HEK293 (cell line): ENCODE results near the gene PKHD1.

Experiments used
- CTCF ChIA-PET: fragments of 350-600 bp; formaldehyde crosslinking; extraction: SDS; loops from one replicate; lab custom pipeline; 2021; ENCODE audit warnings: antibody characterized with exemption; lab: Yijun Ruan, JAX
- POLR2A ChIA-PET: fragments of 300-600 bp; formaldehyde crosslinking; extraction: SDS; loops from one replicate; lab custom pipeline; 2020; ENCODE audit warnings: antibody characterized with exemption, inconsistent platforms; lab: Yijun Ruan, JAX
- H3K27ac ChIP-seq: fragments of 200-500 bp; sonication (Bioruptor generic); 2 replicates; pipeline ENCODE4 v1.5.1; 2014; ENCODE audit warnings: low read depth, low read length, control low read depth, inconsistent platforms; ENCODE audit errors: extremely low read depth
- H3K36me3 ChIP-seq, 2 experiments: fragments of 200-500 bp in 1 of 2; sonication (Bioruptor generic) in 1 of 2; 1 replicate in 1 of 2; 2 replicates in 1 of 2; pipeline ENCODE4 v1.5.1; 2014 to 2017; ENCODE audit warnings: inconsistent platforms in 2 of 2, low read length in 2 of 2; ENCODE audit not compliant: control insufficient read depth in 2 of 2, insufficient read depth in 1 of 2
- H3K4me1 ChIP-seq: fragments of 200-500 bp; sonication (Bioruptor generic); 2 replicates; pipeline ENCODE4 v1.5.1; 2014; ENCODE audit warnings: mild to moderate bottlenecking, low read length, inconsistent platforms; ENCODE audit not compliant: control insufficient read depth, insufficient read depth
- H3K4me3 ChIP-seq: 2 replicates; pipeline ENCODE4 v1.5.1; 2011; ENCODE audit warnings: low read depth, mild to moderate bottlenecking, control low read depth, low read length, moderate library complexity
- H3K9me3 ChIP-seq: fragments of 200-500 bp; sonication (Bioruptor generic); 2 replicates; pipeline ENCODE4 v1.5.1; 2014; ENCODE audit warnings: low read depth, low read length, inconsistent platforms; ENCODE audit not compliant: control insufficient read depth, insufficient read depth
- GLI4 ChIP-seq: fragments of 450-650 bp; formaldehyde crosslinking; IDR thresholded peaks from 2 replicates; pipeline ENCODE4 v1.5.1; 2016; ENCODE audit warnings: missing biosample characterization, missing genetic modification characterization
- HOXD13 ChIP-seq: sonication (generic); formaldehyde crosslinking; IDR thresholded peaks from 2 replicates; pipeline ENCODE4 v1.8.0; 2022; ENCODE audit warnings: missing genetic modification reagents, borderline replicate concordance
- OSR2 ChIP-seq: fragments of 450-650 bp; formaldehyde crosslinking; IDR thresholded peaks from 2 replicates; pipeline ENCODE4 v1.5.1; 2016; ENCODE audit warnings: missing biosample characterization, missing genetic modification characterization
- SCRT2 ChIP-seq: fragments of 450-650 bp; formaldehyde crosslinking; IDR thresholded peaks from 2 replicates; pipeline ENCODE4 v1.5.1; 2016; ENCODE audit warnings: missing biosample characterization, missing genetic modification characterization
- SETDB1 ChIP-seq: IDR thresholded peaks from one replicate; pipeline ENCODE4 v1.6.1; 2017; ENCODE audit warnings: mild to moderate bottlenecking, low read length, moderate library complexity, mixed read lengths; ENCODE audit not compliant: insufficient read length
- ZFP37 ChIP-seq: fragments of 450-650 bp; formaldehyde crosslinking; IDR thresholded peaks from 2 replicates; pipeline ENCODE4 v1.5.1; 2016; ENCODE audit warnings: missing biosample characterization, missing genetic modification characterization
- ZNF133 ChIP-seq: fragments of 450-650 bp; formaldehyde crosslinking; IDR thresholded peaks from 2 replicates; pipeline ENCODE4 v1.5.1; 2016; ENCODE audit warnings: missing biosample characterization, missing genetic modification characterization
- ZNF335 ChIP-seq: fragments of 450-650 bp; formaldehyde crosslinking; conservative IDR thresholded peaks from 2 replicates; pipeline ENCODE4 v1.5.1; 2016; ENCODE audit warnings: missing biosample characterization, missing genetic modification characterization
- ZNF416 ChIP-seq: fragments of 450-650 bp; formaldehyde crosslinking; IDR thresholded peaks from 2 replicates; pipeline ENCODE4 v1.5.1; 2016; ENCODE audit warnings: missing biosample characterization, missing genetic modification characterization
- ZNF48 ChIP-seq: fragments of 450-650 bp; formaldehyde crosslinking; IDR thresholded peaks from 2 replicates; pipeline ENCODE4 v1.5.1; 2016; ENCODE audit warnings: missing biosample characterization, missing genetic modification characterization
- ZNF518A ChIP-seq: fragments of 450-650 bp; formaldehyde crosslinking; conservative IDR thresholded peaks from 2 replicates; pipeline ENCODE4 v1.5.1; 2016; ENCODE audit warnings: low read depth, missing biosample characterization, missing genetic modification characterization
- ZNF549 ChIP-seq: fragments of 450-650 bp; IDR thresholded peaks from 2 replicates; pipeline ENCODE4 v1.5.1; 2018; ENCODE audit warnings: missing biosample characterization, missing genetic modification characterization, mild to moderate bottlenecking, inconsistent platforms, moderate library complexity
- ZNF555 ChIP-seq: fragments of 450-650 bp; formaldehyde crosslinking; conservative IDR thresholded peaks from 2 replicates; pipeline ENCODE4 v1.5.1; 2017; ENCODE audit warnings: missing biosample characterization, mild to moderate bottlenecking, missing genetic modification characterization, inconsistent platforms
- ZNF654 ChIP-seq: fragments of 450-650 bp; formaldehyde crosslinking; IDR thresholded peaks from 2 replicates; pipeline ENCODE4 v1.5.1; 2016; ENCODE audit warnings: low read depth, missing biosample characterization, missing genetic modification characterization
- ZNF660 ChIP-seq: fragments of 450-650 bp; IDR thresholded peaks from 2 replicates; pipeline ENCODE4 v1.5.1; 2018; ENCODE audit warnings: missing biosample characterization, mild to moderate bottlenecking, missing genetic modification characterization
- ZNF670 ChIP-seq: fragments of 450-650 bp; formaldehyde crosslinking; IDR thresholded peaks from 2 replicates; pipeline ENCODE4 v1.5.1; 2016; ENCODE audit warnings: missing biosample characterization, missing genetic modification characterization, low read depth
- ZNF777 ChIP-seq: fragments of 450-650 bp; formaldehyde crosslinking; IDR thresholded peaks from 2 replicates; pipeline ENCODE4 v1.5.1; 2017; ENCODE audit warnings: missing biosample characterization, missing genetic modification characterization, borderline replicate concordance
- ZSCAN23 ChIP-seq: fragments of 450-650 bp; formaldehyde crosslinking; IDR thresholded peaks from 2 replicates; pipeline ENCODE4 v1.5.1; 2016; ENCODE audit warnings: missing biosample characterization, missing genetic modification characterization
- TF ChIP-seq, protein P1 (sequence below): fragments of 450-650 bp; formaldehyde crosslinking; IDR thresholded peaks from 2 replicates; pipeline ENCODE4 v1.5.1; 2016; ENCODE audit warnings: missing biosample characterization, missing genetic modification characterization
- TF ChIP-seq, protein P2 (sequence below): fragments of 450-650 bp; formaldehyde crosslinking; IDR thresholded peaks from 2 replicates; pipeline ENCODE4 v1.5.1; 2016; ENCODE audit warnings: missing biosample characterization, missing genetic modification characterization
- TF ChIP-seq, protein P3 (sequence below): fragments of 450-650 bp; formaldehyde crosslinking; IDR thresholded peaks from 2 replicates; pipeline ENCODE4 v1.5.1; 2016; ENCODE audit warnings: missing biosample characterization, missing genetic modification characterization

PKHD1 gene

DNA sequence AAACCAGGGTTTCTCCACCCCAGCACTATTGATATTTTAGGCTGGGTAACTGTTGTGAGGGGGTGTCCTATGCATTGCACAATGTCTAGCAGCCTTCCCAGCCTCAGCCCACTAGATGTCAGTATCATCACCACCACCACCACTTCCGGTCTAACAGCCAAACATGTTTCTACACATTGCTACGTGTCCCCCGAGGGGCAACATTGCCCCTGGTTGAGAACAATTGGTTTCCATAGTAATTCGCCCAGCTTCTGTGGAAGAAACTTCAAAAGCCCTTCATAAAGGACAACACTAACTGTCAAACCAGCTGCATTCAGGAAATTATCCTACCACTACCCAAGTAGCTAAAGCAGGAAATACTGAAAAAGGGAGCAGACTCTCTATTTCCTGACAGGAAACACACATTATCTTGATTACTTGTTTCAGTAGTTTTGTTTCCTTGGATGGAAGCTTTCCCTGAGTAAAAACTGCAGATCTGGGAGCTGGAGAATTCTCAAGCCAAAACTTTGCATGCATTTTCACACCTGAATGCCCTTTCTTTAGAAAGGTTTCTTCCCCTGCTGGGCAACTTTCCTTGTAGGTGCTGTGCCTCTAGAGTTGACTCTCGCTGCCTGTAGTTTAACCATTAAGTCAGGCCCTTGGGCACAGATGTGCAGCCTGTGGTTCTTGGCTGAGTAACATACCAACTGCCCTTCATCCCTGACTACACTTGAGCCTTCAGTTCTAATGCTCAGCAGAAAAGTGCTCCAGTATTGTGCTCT lies 23.6 kb downstream of the PKHD1 start:
- no peaks in the 10 kb centered on the region for H3K36me3 ChIP-seq
- CTCF ChIA-PET, result interaction anchor here (0.6 to 2.5 kb wide), 20 partner anchors 9 to 271 kb away, joined by 3 to 27 read pairs (median 4); no protein-coding TSS in a partner anchor
- no peak overlapping the region for H3K4me3 ChIP-seq
- no peaks in the 10 kb centered on the region; the same call in 1 of the 2 replicates for H3K4me1 ChIP-seq
- no peak overlapping the region for H3K27ac ChIP-seq
- no peaks in the 10 kb centered on the region for H3K9me3 ChIP-seq
- no peak for TF ChIP-seq SCRT2
- no peak for TF ChIP-seq ZNF335
- no peak for TF ChIP-seq OSR2 (tag by site-specific recombination)
- TF ChIP-seq ZNF133 (tag by site-specific recombination), result no peak
- no peak for TF ChIP-seq HOXD13
- TF ChIP-seq, protein P1, sequence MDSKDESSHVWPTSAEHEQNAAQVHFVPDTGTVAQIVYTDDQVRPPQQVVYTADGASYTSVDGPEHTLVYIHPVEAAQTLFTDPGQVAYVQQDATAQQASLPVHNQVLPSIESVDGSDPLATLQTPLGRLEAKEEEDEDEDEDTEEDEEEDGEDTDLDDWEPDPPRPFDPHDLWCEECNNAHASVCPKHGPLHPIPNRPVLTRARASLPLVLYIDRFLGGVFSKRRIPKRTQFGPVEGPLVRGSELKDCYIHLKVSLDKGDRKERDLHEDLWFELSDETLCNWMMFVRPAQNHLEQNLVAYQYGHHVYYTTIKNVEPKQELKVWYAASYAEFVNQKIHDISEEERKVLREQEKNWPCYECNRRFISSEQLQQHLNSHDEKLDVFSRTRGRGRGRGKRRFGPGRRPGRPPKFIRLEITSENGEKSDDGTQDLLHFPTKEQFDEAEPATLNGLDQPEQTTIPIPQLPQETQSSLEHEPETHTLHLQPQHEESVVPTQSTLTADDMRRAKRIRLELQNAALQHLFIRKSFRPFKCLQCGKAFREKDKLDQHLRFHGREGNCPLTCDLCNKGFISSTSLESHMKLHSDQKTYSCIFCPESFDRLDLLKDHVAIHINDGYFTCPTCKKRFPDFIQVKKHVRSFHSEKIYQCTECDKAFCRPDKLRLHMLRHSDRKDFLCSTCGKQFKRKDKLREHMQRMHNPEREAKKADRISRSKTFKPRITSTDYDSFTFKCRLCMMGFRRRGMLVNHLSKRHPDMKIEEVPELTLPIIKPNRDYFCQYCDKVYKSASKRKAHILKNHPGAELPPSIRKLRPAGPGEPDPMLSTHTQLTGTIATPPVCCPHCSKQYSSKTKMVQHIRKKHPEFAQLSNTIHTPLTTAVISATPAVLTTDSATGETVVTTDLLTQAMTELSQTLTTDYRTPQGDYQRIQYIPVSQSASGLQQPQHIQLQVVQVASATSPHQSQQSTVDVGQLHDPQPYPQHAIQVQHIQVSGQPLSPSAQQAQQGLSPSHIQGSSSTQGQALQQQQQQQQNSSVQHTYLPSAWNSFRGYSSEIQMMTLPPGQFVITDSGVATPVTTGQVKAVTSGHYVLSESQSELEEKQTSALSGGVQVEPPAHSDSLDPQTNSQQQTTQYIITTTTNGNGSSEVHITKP (tag by site-specific recombination), result 0 out of 2 replicates have a peak, but pooled peaks have one; percentile 22
- no peak for TF ChIP-seq GLI4 (tag by site-specific recombination)
- TF ChIP-seq, protein P2, sequence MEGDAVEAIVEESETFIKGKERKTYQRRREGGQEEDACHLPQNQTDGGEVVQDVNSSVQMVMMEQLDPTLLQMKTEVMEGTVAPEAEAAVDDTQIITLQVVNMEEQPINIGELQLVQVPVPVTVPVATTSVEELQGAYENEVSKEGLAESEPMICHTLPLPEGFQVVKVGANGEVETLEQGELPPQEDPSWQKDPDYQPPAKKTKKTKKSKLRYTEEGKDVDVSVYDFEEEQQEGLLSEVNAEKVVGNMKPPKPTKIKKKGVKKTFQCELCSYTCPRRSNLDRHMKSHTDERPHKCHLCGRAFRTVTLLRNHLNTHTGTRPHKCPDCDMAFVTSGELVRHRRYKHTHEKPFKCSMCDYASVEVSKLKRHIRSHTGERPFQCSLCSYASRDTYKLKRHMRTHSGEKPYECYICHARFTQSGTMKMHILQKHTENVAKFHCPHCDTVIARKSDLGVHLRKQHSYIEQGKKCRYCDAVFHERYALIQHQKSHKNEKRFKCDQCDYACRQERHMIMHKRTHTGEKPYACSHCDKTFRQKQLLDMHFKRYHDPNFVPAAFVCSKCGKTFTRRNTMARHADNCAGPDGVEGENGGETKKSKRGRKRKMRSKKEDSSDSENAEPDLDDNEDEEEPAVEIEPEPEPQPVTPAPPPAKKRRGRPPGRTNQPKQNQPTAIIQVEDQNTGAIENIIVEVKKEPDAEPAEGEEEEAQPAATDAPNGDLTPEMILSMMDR (tag by site-specific recombination), result peak; percentile 48
- peak; percentile 70 for TF ChIP-seq SETDB1
- TF ChIP-seq ZNF549, result no peak
- TF ChIP-seq ZNF555 (tag by site-specific recombination), result no peak
- no peak for TF ChIP-seq ZNF48
- peak; percentile 53 for TF ChIP-seq ZNF654 (tag by site-specific recombination)
- TF ChIP-seq ZNF660 (tag by site-specific recombination), result 0 out of 2 replicates have a peak, but pooled peaks have one; percentile 39
- peak; percentile 67; the same call in 1 of the 2 replicates for TF ChIP-seq ZNF518A (tag by site-specific recombination)
- TF ChIP-seq ZNF777 (tag by site-specific recombination), result no peak
- TF ChIP-seq ZFP37 (tag by site-specific recombination), result no peak
- TF ChIP-seq ZSCAN23 (tag by site-specific recombination), result no peak
- TF ChIP-seq, protein P3, sequence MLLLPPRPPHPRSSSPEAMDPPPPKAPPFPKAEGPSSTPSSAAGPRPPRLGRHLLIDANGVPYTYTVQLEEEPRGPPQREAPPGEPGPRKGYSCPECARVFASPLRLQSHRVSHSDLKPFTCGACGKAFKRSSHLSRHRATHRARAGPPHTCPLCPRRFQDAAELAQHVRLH (tag by site-specific recombination), result 0 out of 2 replicates have a peak, but pooled peaks have one; percentile 54
- no peak for TF ChIP-seq ZNF670 (tag by site-specific recombination)
- TF ChIP-seq ZNF416 (tag by site-specific recombination), result no peak
- TF ChIP-seq, all 188 proteins: peak for 7
- POLR2A ChIA-PET, result no interaction called here
